Heart left ventricle (tissue), 16 donors: ENCODE measurements around the gene RUNDC3A. TPM values are rescaled to one million over a fixed set of nuclear protein-coding genes. Genes with fewer than 3 reads are reported as not detected.

Experiments
- ATAC-seq, 4 donors: fragments of 200-7000 bp; cut with Tn5 transposase; one replicate each; pipeline ENCODE4 v1.9.1; 2020 to 2022; ENCODE audit warnings: moderate library complexity in 4 of 4, mild to moderate bottlenecking in 3 of 4, moderate number of reproducible peaks in 1 of 4
- DNase-seq, 5 donors: peaks; one replicate each; pipeline ENCODE4 v3.0.0-alpha.2; 2020
- H3K27ac ChIP-seq, 12 donors: fragments of 200-600 bp; sonication (generic) in 4 of 12; one replicate each; pipeline versions ENCODE4 v1.5.0 to v1.8.0; 2016 to 2022; ENCODE audit warnings: mild to moderate bottlenecking in 2 of 12
- H3K27me3 ChIP-seq, 9 donors: fragments of 200-600 bp; sonication (generic) in 2 of 9; one replicate each; pipeline versions ENCODE4 v1.5.1 to v1.8.0; 2016 to 2022; ENCODE audit warnings: mild to moderate bottlenecking in 3 of 9
- H3K36me3 ChIP-seq, 9 donors: fragments of 200-600 bp; sonication (generic) in 2 of 9; one replicate each; pipeline versions ENCODE4 v1.5.0 to v1.8.0; 2018 to 2022; ENCODE audit warnings: mild to moderate bottlenecking in 2 of 9
- H3K4me1 ChIP-seq, 12 donors: fragments of 200-600 bp; sonication (generic) in 4 of 12; one replicate each; pipeline versions ENCODE4 v1.5.0 to v1.8.0; 2016 to 2022; ENCODE audit warnings: mild to moderate bottlenecking in 3 of 12
- H3K4me3 ChIP-seq, 12 donors: fragments of 200-600 bp; sonication (generic) in 4 of 12; one replicate each; pipeline versions ENCODE4 v1.5.0 to v1.8.0; 2017 to 2022; ENCODE audit warnings: mild to moderate bottlenecking in 9 of 12, moderate library complexity in 4 of 12
- H3K9me3 ChIP-seq, 12 donors: fragments of 200-600 bp; sonication (generic) in 4 of 12; one replicate each; pipeline versions ENCODE4 v1.5.0 to v1.8.0; 2016 to 2022; ENCODE audit warnings: mild to moderate bottlenecking in 1 of 12
- CTCF ChIP-seq, 12 donors: fragments of 200-600 bp; sonication (generic) in 4 of 12; IDR thresholded peaks; one replicate each; pipeline versions ENCODE4 v1.5.0 to v1.8.0; 2018 to 2022; ENCODE audit warnings: antibody characterized with exemption in 12 of 12, mild to moderate bottlenecking in 5 of 12
- POLR2A ChIP-seq, 2 donors: fragments of 450-650 bp; IDR thresholded peaks; one replicate each; pipeline ENCODE4 v1.6.1; 2017; ENCODE audit warnings: antibody characterized with exemption in 2 of 2, mild to moderate bottlenecking in 2 of 2, moderate library complexity in 2 of 2
- WGBS, 4 donors: extraction: QIAGEN DNeasy Blood & Tissue Kit in 2 of 4; methylation state at CpG; one replicate each; pipeline versions ENCODE4 v1.1.5 to v1.1.7; 2013 to 2018; 5-methylcytosine and 5-hydroxymethylcytosine counted together
- intact Hi-C, 10 donors: fragments of 100-400 bp; cut with DNase I; formaldehyde crosslinking; loops; one replicate each; pipeline versions ENCODE4 v1.11.1 to v1.14.2; 2022
- polyA plus RNA-seq, 2 donors: library from polyadenylated mRNA; stranded (reverse); fragments of 200-250 nt; gene quantifications; one replicate each; pipeline ENCODE4 v1.2.3, GENCODE V29; 2013
- total RNA-seq, 9 donors: library from RNA; depleted of rRNA in 2 of 9; stranded (reverse); fragments of >200 nt in 2 of 9; fragmentation: NEBNext Ultra II Directional in 3 of 9; extraction: Animal tissue kit (Norgen Biotek cat#: 25700) in 3 of 9; gene quantifications; one replicate each; pipeline versions ENCODE4 v1.1.0 to v1.2.4, GENCODE V29; 2016 to 2023
- donor health status: ischemic (EF 13 %, LVEDD 7.1; RV severe dilation, severe dysfunction).
- donor health status: healthy with polysubstance abuse.
- donor health status: DM: no; HTN: yes; CAD: no.
- donor health status: DM: no; HTN: no; CAD: no.
- donor health status: ischemic (EF 25% LVEDD 6.9; RV normal size, moderate dysfunction).
- donor health status: ischemic (EF 25% LVEDD 5.7; RV mildly dilated, moderate dysfunction).
- donor health status: healthy.
- donor health status: DM: yes; HTN: yes; CAD: no.
- donor health status: ischemic (EF 35%, LVEDD 5.7; RV mildly dilated, moderate dysfunction).
- donor health status: nonischemic (EF 11% LVEDD 7.7; RV severe dilation, severe dysfunction).
- donor health status: DM: yes; HTN: yes; CAD: no.
- donor health status: PGD.
- donor health status: ischemic (EF 29% LVEDD 5.4; RV normal size, mild dysfunction).
- donor health status: nonischemic (EF 23%, LVEDD 6.1; RV moderate dilation, normal function).

Gene RUNDC3A
- total and polyA plus RNA-seq, 11 donors = 0.19 to 1.3 (median 0.51) TPM; not detected in 1

DNA sequence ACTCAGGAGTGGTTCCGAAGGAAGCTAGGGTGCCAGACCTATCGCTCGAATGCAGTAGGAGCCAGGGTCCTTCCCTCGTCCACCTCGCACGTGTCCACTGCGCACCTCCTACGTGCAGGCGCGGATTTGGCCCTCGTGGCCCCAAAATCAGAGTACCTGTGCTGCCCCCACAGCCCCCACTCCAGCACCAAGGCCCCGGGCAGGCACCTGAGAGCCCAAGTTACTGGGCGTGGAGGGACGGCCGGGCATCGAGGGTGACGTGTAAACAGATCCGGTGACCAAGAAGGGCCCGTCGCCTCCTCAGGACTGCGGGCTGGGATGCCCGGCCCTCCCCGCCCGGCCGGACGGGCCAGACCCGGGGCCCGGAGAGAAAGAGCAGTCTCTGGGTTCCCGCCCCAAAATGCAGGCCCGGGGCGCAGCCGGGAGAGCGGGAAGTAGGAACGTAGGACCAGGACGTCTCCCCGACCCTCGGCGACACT is 15.7 kb downstream of the RUNDC3A start:
- H3K36me3 ChIP-seq = peaks cover 0 to 35% (median 31%) of the 10 kb centered on the region in 9 donors
- DNase-seq = no peak
- peak overlapping the region in 11 of 12 donors; percentile 72 to 98 (median 95) for H3K27ac ChIP-seq
- H3K4me1 ChIP-seq = peaks cover 5 to 38% (median 22%) of the 10 kb centered on the region in 12 donors
- intact Hi-C loops = loop anchor here in 3 of 10 donors (2.0 kb wide), 2 partner anchors 105 to 107 kb away; partner anchors contain the start of gene UBTF (in 2 of the 3)
- peak overlapping the region; percentile 82 to 99 (median 94) for H3K4me3 ChIP-seq
- WGBS, 4 donors = 0 to 2% (median 1%) methylated on average over 7 to 38 of the region's 38 CpGs
- ATAC-seq = peak in 1 of 4 donors; percentile 3
- no peaks in the 10 kb centered on the region for H3K27me3 ChIP-seq
- TF ChIP-seq CTCF (IDR thresholded peaks at IDR 0.05) = no peak
- no peak for TF ChIP-seq POLR2A (IDR thresholded peaks at IDR 0.05)
- H3K9me3 ChIP-seq = no peaks in the 10 kb centered on the region

- H3K27ac ChIP-seq = peak within 1 kb of the TSS; percentile 58 to 98 (median 95)
- peaks cover 0 to 29% (median 28%) of the 10 kb centered on the region in 9 donors for H3K36me3 ChIP-seq
- DNase-seq (peak; percentile 95 to 99 (median 97)), ATAC-seq (peak; percentile 86 to 92 (median 90))
- no peaks in the 10 kb centered on the region for H3K9me3 ChIP-seq
- TF ChIP-seq CTCF (IDR thresholded peaks at IDR 0.05) (no peak), POLR2A (IDR thresholded peaks at IDR 0.05) (peak in 1 of 2 donors; percentile 81)
- 0 to 1% (median 0%) methylated on average over 37 to 85 of the region's 85 CpGs for WGBS, 4 donors
- H3K4me1 ChIP-seq = peaks cover 5 to 38% (median 22%) of the 10 kb centered on the region in 12 donors
- intact Hi-C loops = loop anchor here in 6 of 10 donors (1.0 to 5.0 kb wide), 5 partner anchors 102 to 112 kb away; partner anchors contain the start of gene UBTF (in 2 of the 6)
- H3K4me3 ChIP-seq = peak within 1 kb of the TSS; percentile 82 to 99 (median 94)
- H3K27me3 ChIP-seq = no peaks in the 10 kb centered on the region
Observed at GRCh38 chr17:44324571-44325275, 16.3 kb downstream of the RUNDC3A start, which contains the start of gene SLC25A39. SLC25A39 (minus strand) TSS chr17:44324823; CDS start chr17:44323562, 1,261 bp downstream.

DNA sequence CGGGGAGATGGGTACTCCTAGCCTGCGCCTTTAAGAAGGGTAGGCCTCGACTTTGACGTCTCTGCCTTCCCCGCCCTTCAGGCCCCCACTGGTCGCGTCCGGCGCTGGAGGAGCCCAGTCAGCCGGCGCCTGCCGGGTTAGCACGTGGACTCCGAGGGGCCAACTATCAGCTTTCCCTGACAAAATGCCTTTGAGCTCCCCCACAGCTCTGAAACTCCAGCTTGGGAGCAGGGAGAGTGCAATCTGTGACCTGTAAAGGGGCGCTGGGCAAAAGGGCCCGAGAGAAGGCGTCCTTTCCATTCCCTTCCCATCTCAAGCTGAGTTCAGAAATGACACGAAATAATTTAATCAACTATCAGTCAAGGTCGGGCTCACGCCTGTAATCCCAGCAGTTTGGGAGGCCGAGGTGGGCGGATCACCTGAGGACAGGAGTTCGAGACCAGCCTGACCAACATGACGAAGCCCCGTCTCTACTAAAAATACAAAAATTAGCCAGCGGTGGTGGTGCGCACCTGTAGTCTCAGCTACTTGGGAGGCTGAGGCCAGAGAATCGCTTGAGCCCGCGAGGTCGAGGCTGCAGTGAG is 18.6 kb downstream of the RUNDC3A start:
- TF ChIP-seq CTCF (IDR thresholded peaks at IDR 0.05) (no peak), POLR2A (IDR thresholded peaks at IDR 0.05) (no peak)
- WGBS, 4 donors = 26 to 42% (median 31%) methylated on average over 17 to 31 of the region's 31 CpGs
- H3K27ac ChIP-seq = peak overlapping the region in 11 of 12 donors; percentile 5 to 97 (median 74)

More for the DNA sequence above, 18.6 kb downstream of the RUNDC3A start:
- ATAC-seq (peak; percentile 84 to 93 (median 90)), DNase-seq (peak; percentile 98 to 99 (median 98))
- Histone ChIP-seq H3K27me3 (no peaks in the 10 kb centered on the region), H3K36me3 (peaks cover 0 to 7% (median 6%) of the 10 kb centered on the region in 9 donors), H3K4me3 (peak overlapping the region in 9 of 12 donors; percentile 17 to 99 (median 92)), H3K9me3 (no peaks in the 10 kb centered on the region), H3K4me1 (peaks cover 5 to 46% (median 22%) of the 10 kb centered on the region in 12 donors)
- intact Hi-C loops = loop anchor here in 5 of 10 donors (1.0 to 5.0 kb wide), 5 partner anchors 18 to 116 kb away; partner anchors contain the start of genes GRN (in 1 of the 5) and UBTF (in 1 of the 5)
